HepG2 (cell line): ENCODE data around the gene DDHD1. TPM values are rescaled to one million over a fixed set of nuclear protein-coding genes. Genes with fewer than 3 reads are reported as not detected.

Experiments
- ATM ChIP-seq: fragments of 450-650 bp; IDR thresholded peaks from 2 replicates; pipeline ENCODE4 v1.7.1; 2017; ENCODE audit warnings: mild to moderate bottlenecking, borderline replicate concordance
- CCAR2 ChIP-seq: fragments of 200-400 bp; formaldehyde crosslinking; optimal IDR thresholded peaks from 2 replicates; pipeline ENCODE3; 2018; ENCODE audit warnings: low read depth, mild to moderate bottlenecking, low read length, moderate library complexity
- HNF4G ChIP-seq, 2 experiments: sonication (generic) in 1 of 2; formaldehyde crosslinking in 1 of 2; IDR thresholded peaks; 2 replicates each; pipeline versions ENCODE4 v1.4.0 to v1.6.1; 2011 to 2020; ENCODE audit warnings: borderline replicate concordance in 2 of 2, low read depth in 2 of 2, mild to moderate bottlenecking in 2 of 2, low read length in 1 of 2, missing genetic modification reagents in 1 of 2, moderate library complexity in 1 of 2
- KIAA2018 ChIP-seq: sonication (generic); formaldehyde crosslinking; IDR thresholded peaks from 2 replicates; pipeline ENCODE4 v1.5.0; 2020; ENCODE audit warnings: mild to moderate bottlenecking, missing genetic modification reagents, borderline replicate concordance
- PAWR ChIP-seq: sonication (generic); formaldehyde crosslinking; IDR thresholded peaks from 2 replicates; pipeline ENCODE4 v1.4.0; 2020; ENCODE audit warnings: missing genetic modification reagents, mild to moderate bottlenecking, borderline replicate concordance
- PBX2 ChIP-seq: IDR thresholded peaks from 2 replicates; pipeline ENCODE4 v1.6.1; 2016; ENCODE audit warnings: control low read depth
- PPARG ChIP-seq: conservative IDR thresholded peaks from 2 replicates; pipeline ENCODE4 v1.6.1; 2016; ENCODE audit warnings: missing biosample characterization, missing genetic modification reagents
- SNRNP70 ChIP-seq: fragments of 200-400 bp; formaldehyde crosslinking; IDR thresholded peaks from 2 replicates; pipeline ENCODE4 v1.6.1; 2017; ENCODE audit warnings: mild to moderate bottlenecking, low read depth, low read length, moderate library complexity
- SP140L ChIP-seq: sonication (generic); formaldehyde crosslinking; IDR thresholded peaks from 2 replicates; pipeline ENCODE4 v1.4.0; 2020; ENCODE audit warnings: missing genetic modification reagents, borderline replicate concordance
- ZBTB34 ChIP-seq: sonication (generic); formaldehyde crosslinking; IDR thresholded peaks from 2 replicates; pipeline ENCODE4 v1.8.0; 2022; ENCODE audit warnings: mild to moderate bottlenecking, missing genetic modification reagents
- ZNF253 ChIP-seq: sonication (generic); formaldehyde crosslinking; IDR thresholded peaks from 2 replicates; pipeline ENCODE4 v1.8.0; 2022; ENCODE audit warnings: mild to moderate bottlenecking, missing genetic modification reagents, borderline replicate concordance
- ZNF549 ChIP-seq: sonication (generic); formaldehyde crosslinking; IDR thresholded peaks from 2 replicates; pipeline ENCODE4 v1.5.0; 2020; ENCODE audit warnings: missing genetic modification reagents
- ZNF557 ChIP-seq: sonication (generic); formaldehyde crosslinking; IDR thresholded peaks from 2 replicates; pipeline ENCODE4 v1.4.0; 2020; ENCODE audit warnings: missing genetic modification reagents
- ZNF672 ChIP-seq: sonication (generic); formaldehyde crosslinking; IDR thresholded peaks from 2 replicates; pipeline ENCODE4 v1.8.1; 2022; ENCODE audit warnings: missing genetic modification reagents
- ZNF703 ChIP-seq: sonication (generic); formaldehyde crosslinking; IDR thresholded peaks from 2 replicates; pipeline ENCODE4 v1.5.1; 2020; ENCODE audit warnings: missing genetic modification reagents, mild to moderate bottlenecking, moderate library complexity, borderline replicate concordance
- polyA plus RNA-seq, 8 experiments: library from polyadenylated mRNA; depleted of rRNA in 3 of 8; stranded (reverse) in 7 of 8; unstranded in 1 of 8; fragments of >200 nt; fragmentation: Illumina TruSeq in 4 of 8; extraction: Trizol in 4 of 8; gene quantifications; 2 replicates each; pipeline versions ENCODE4 v1.2.1 to v1.2.3, GENCODE V29; 2011 to 2016; ENCODE audit warnings: low read depth in 4 of 8, missing spikeins in 1 of 8, mixed read lengths in 1 of 8; ENCODE audit not compliant: insufficient read depth in 1 of 8
- total RNA-seq, 5 experiments: library from RNA; depleted of rRNA; stranded (reverse); fragments of >200 nt; fragmentation: Illumina TruSeq; extraction: Trizol; gene quantifications; 2 replicates each; pipeline ENCODE4 v1.2.3, GENCODE V29; 2016; ENCODE audit warnings: low read depth in 1 of 5
- TF ChIP-seq, protein P1 (sequence below): sonication (generic); formaldehyde crosslinking; IDR thresholded peaks from 2 replicates; pipeline ENCODE4 v1.4.0; 2020; ENCODE audit warnings: missing genetic modification reagents

The DDHD1 gene
- total and polyA plus RNA-seq, 2 of the 13 experiments (the other 11 are each of a cell fraction or from before 2014, with no cell fraction given): 4.6 to 8.3 TPM

DNA sequence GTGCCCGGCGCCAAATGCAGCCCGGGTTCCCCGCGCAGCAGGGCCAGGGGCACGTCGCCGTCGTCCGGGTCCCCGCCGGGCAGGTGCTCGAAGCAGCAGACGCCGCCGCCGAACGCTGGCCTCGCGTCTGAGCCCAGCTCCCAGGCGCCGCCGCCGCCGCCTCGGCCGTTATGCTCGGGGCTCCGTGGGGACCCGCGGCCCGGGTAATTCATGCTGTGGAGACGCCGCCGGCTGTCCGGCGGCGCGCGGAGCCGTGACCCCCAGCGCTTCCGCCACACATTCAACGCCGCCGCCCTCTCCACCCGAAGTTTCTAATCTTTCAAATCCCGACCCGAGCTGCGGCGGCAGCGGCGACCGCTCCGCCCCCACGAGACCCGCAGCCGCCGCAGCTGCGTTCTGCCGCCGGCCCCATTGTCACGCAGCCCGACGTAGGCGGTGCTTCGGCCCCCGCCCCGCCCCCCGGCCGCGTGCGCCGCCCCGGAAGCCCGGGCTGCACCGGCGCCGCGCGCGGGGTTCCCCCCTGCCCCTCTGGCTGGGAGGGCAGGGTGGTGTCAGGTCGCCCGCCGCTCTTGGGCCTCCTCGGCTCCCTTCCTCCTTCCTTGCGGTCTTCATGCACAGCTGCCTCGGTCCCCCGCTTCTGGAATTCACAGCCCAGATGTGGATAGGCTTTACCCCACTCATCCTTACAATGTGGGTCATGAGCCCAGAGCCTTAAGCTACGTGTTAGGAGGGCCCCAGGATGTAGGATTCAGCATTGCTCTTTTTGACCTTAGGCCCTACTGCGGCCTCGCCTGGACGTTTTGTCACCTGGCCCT is at the start of gene DDHD1 (continued):
- TF ChIP-seq ZNF703 (CRISPR knock-in tag) (no peak; the same call in 1 of the 2 replicates), HNF4G (IDR thresholded peaks at IDR 0.05; ENCODE audit: borderline replicate concordance, low read depth, low read length) (no peak), HNF4G (CRISPR knock-in tag; IDR thresholded peaks at IDR 0.05; ENCODE audit: borderline replicate concordance, low read depth) (no peak), ZNF672 (CRISPR knock-in tag) (peak; percentile 77; the same call in 1 of the 2 replicates), SP140L (no peak), PAWR (no peak), PPARG (CRISPR knock-in tag) (no peak), KIAA2018 (CRISPR knock-in tag) (no peak), PBX2 (CRISPR knock-in tag) (no peak), ZNF549 (CRISPR knock-in tag) (no peak), ZNF557 (CRISPR knock-in tag) (no peak), ATM (no peak), CCAR2 (no peak), ZBTB34 (CRISPR knock-in tag) (no peak), SNRNP70 (no peak), ZNF253 (CRISPR knock-in tag) (no peak)
- TF ChIP-seq, protein P1, sequence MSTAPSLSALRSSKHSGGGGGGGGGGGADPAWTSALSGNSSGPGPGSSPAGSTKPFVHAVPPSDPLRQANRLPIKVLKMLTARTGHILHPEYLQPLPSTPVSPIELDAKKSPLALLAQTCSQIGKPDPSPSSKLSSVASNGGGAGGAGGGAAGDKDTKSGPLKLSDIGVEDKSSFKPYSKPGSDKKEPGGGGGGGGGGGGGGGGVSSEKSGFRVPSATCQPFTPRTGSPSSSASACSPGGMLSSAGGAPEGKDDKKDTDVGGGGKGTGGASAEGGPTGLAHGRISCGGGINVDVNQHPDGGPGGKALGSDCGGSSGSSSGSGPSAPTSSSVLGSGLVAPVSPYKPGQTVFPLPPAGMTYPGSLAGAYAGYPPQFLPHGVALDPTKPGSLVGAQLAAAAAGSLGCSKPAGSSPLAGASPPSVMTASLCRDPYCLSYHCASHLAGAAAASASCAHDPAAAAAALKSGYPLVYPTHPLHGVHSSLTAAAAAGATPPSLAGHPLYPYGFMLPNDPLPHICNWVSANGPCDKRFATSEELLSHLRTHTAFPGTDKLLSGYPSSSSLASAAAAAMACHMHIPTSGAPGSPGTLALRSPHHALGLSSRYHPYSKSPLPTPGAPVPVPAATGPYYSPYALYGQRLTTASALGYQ: no peak
